HCT116 (cell line): ENCODE results near the gene LYPD3. TPM values are rescaled to one million over a fixed set of nuclear protein-coding genes. Genes with fewer than 3 reads are reported as not detected.

Experiments used
- ATAC-seq: fragments of 200-7000 bp; cut with Tn5 transposase; 2 replicates; pipeline ENCODE4 v1.9.1; 2020; ENCODE audit warnings: mild to moderate bottlenecking, moderate library complexity
- BruUV-seq: library from RNA; stranded (reverse); fragments of 400-500 nt; replicated peaks from 2 replicates; lab custom pipeline; 2021; lab: Mats Ljungman, UMichigan
- CTCF ChIA-PET: fragments of 300-600 bp; sonication (Branson Sonifier 250); formaldehyde crosslinking; loops from one replicate; lab custom pipeline; 2021; ENCODE audit warnings: antibody characterized with exemption; lab: Charles Lee
- POLR2A ChIA-PET: fragments of 300-600, 350-600 bp; sonication (Branson Sonifier 250); formaldehyde crosslinking; loops from one replicate; lab custom pipeline; 2021; ENCODE audit warnings: antibody characterized with exemption; lab: Charles Lee
- RAD21 ChIA-PET, 2 experiments: fragments of 300-600 bp; sonication (Branson Sonifier 250); formaldehyde crosslinking; loops; one replicate each; lab custom pipeline; 2023; ENCODE audit warnings: low total read pairs in 2 of 2; ENCODE audit not compliant: uncharacterized antibody in 2 of 2, unreplicated experiment in 2 of 2, low non-redundant PET in 1 of 2; lab: Charles Lee
- DNase-seq: peaks from one replicate; pipeline ENCODE4 v3.0.0-alpha.2; 2010; ENCODE audit warnings: low read depth, low spot score
- H2AFZ ChIP-seq: fragments of 200-600 bp; shearing (Covaris generic), sonication (generic); 2 replicates; pipeline ENCODE4 v1.6.1; 2017; ENCODE audit warnings: low read depth, mixed run types, mixed read lengths, antibody characterized with exemption, low read length; ENCODE audit not compliant: poor library complexity, severe bottlenecking
- H3K27ac ChIP-seq: 2 replicates; pipeline ENCODE4 v1.5.1; 2012; ENCODE audit warnings: low read depth, low read length
- H3K27me3 ChIP-seq: fragments of 200-600 bp; sonication (generic); 2 replicates; pipeline ENCODE4 v1.6.1; 2016; ENCODE audit warnings: mixed run types, low read length, mixed read lengths; ENCODE audit not compliant: insufficient read depth
- H3K36me3 ChIP-seq, 2 experiments: fragments of 200-500 bp in 1 of 2; fragments of 200-600 bp in 1 of 2; sonication (Bioruptor generic) in 1 of 2; sonication (generic) in 1 of 2; 2 replicates each; pipeline versions ENCODE4 v1.5.1 to v1.6.1; 2014 to 2016; ENCODE audit warnings: low read length in 2 of 2, inconsistent platforms in 1 of 2, mixed read lengths in 1 of 2, mixed run types in 1 of 2; ENCODE audit not compliant: insufficient read depth in 2 of 2, control insufficient read depth in 1 of 2
- H3K4me1 ChIP-seq, 2 experiments: fragments of 200-600 bp in 1 of 2; sonication (generic) in 1 of 2; 2 replicates each; pipeline versions ENCODE4 v1.5.1 to v1.6.1; 2012 to 2017; ENCODE audit warnings: low read length in 2 of 2, inconsistent platforms in 1 of 2, mild to moderate bottlenecking in 1 of 2, mixed read lengths in 1 of 2, mixed run types in 1 of 2, moderate library complexity in 1 of 2; ENCODE audit not compliant: insufficient read depth in 2 of 2, control insufficient read depth in 1 of 2
- H3K4me2 ChIP-seq: fragments of 200-600 bp; sonication (generic); 2 replicates; pipeline ENCODE4 v1.6.1; 2017; ENCODE audit warnings: mixed run types, low read length, mixed read lengths
- H3K4me3 ChIP-seq, 2 experiments: fragments of 200-600 bp in 1 of 2; sonication (generic) in 1 of 2; replicated peaks in 1 of 2; 2 replicates each; pipeline ENCODE4 v1.5.1; 2011 to 2016; ENCODE audit warnings: low read length in 2 of 2, control low read depth in 1 of 2, low read depth in 1 of 2, mild to moderate bottlenecking in 1 of 2, mixed read lengths in 1 of 2, mixed run types in 1 of 2
- H3K79me2 ChIP-seq: fragments of 200-600 bp; sonication (generic); 2 replicates; pipeline ENCODE4 v1.6.1; 2017; ENCODE audit warnings: mild to moderate bottlenecking, mixed run types, low read length, moderate library complexity, mixed read lengths; ENCODE audit not compliant: insufficient read depth
- H3K9ac ChIP-seq: fragments of 200-600 bp; sonication (generic); 2 replicates; pipeline ENCODE4 v1.6.1; 2016; ENCODE audit warnings: low read length, mixed read lengths
- H3K9me2 ChIP-seq: fragments of 200-600 bp; sonication (generic), shearing (Covaris generic); 2 replicates; pipeline ENCODE4 v1.6.1; 2017; ENCODE audit warnings: mixed run types, mild to moderate bottlenecking, moderate library complexity; ENCODE audit not compliant: insufficient read depth
- H3K9me3 ChIP-seq, 2 experiments: fragments of 200-500 bp in 1 of 2; fragments of 200-600 bp in 1 of 2; sonication (Bioruptor generic) in 1 of 2; sonication (generic) in 1 of 2; 2 replicates each; pipeline ENCODE4 v1.6.1; 2014 to 2017; ENCODE audit warnings: low read length in 2 of 2, mixed read lengths in 2 of 2, inconsistent platforms in 1 of 2, low read depth in 1 of 2, mild to moderate bottlenecking in 1 of 2, mixed run types in 1 of 2, moderate library complexity in 1 of 2; ENCODE audit not compliant: control insufficient read depth in 1 of 2, insufficient read depth in 1 of 2
- H4K20me1 ChIP-seq: fragments of 200-600 bp; sonication (generic), shearing (Covaris generic); 2 replicates; pipeline ENCODE4 v1.6.1; 2017; ENCODE audit warnings: mixed run types, mild to moderate bottlenecking, moderate library complexity; ENCODE audit not compliant: insufficient read depth
- ATF3 ChIP-seq: IDR thresholded peaks from 2 replicates; pipeline ENCODE4 v1.6.1; 2012
- CBX3 ChIP-seq: IDR thresholded peaks from 2 replicates; pipeline ENCODE4 v1.6.1; 2012; ENCODE audit warnings: low read depth
- ELF1 ChIP-seq: IDR thresholded peaks from 2 replicates; pipeline ENCODE4 v1.6.1; 2012; ENCODE audit warnings: low read depth, borderline replicate concordance
- EZH2 ChIP-seq: fragments of 200-600 bp; sonication (generic); IDR thresholded peaks from 2 replicates; pipeline ENCODE4 v1.6.1; 2017; ENCODE audit warnings: antibody characterized with exemption, mixed run types
- MAX ChIP-seq: IDR thresholded peaks from 2 replicates; pipeline ENCODE4 v1.6.1; 2012
- POLR2A ChIP-seq: IDR thresholded peaks from 2 replicates; pipeline ENCODE4 v1.7.0; 2011; ENCODE audit warnings: borderline replicate concordance; ENCODE audit not compliant: insufficient read depth, insufficient read length; ENCODE audit errors: extremely low read depth
- RAD21 ChIP-seq: IDR thresholded peaks from 2 replicates; pipeline ENCODE4 v1.6.1; 2012; ENCODE audit warnings: low read depth, mild to moderate bottlenecking
- SP1 ChIP-seq: IDR thresholded peaks from 2 replicates; pipeline ENCODE4 v1.6.1; 2012; ENCODE audit warnings: low read depth
- ZBTB33 ChIP-seq: IDR thresholded peaks from 2 replicates; pipeline ENCODE4 v1.6.1; 2011; ENCODE audit warnings: mild to moderate bottlenecking, low read length, moderate library complexity; ENCODE audit not compliant: insufficient replicate concordance; ENCODE audit errors: extremely low read depth
- intact Hi-C: fragments of 100-400 bp; cut with micrococcal nuclease; formaldehyde crosslinking; loops from 2 replicates; pipeline ENCODE4 v1.10.0; 2022
- total RNA-seq: library from RNA; stranded (reverse); gene quantifications from one replicate; pipeline ENCODE4 v1.2.1, GENCODE V29; 2021; ENCODE audit not compliant: unreplicated experiment
- TF ChIP-seq, protein P1 (sequence below), 3 experiments: fragments of 200-600 bp in 1 of 3; sonication (generic) in 1 of 3; IDR thresholded peaks in 2 of 3; conservative IDR thresholded peaks in 1 of 3; 2 replicates each; pipeline ENCODE4 v1.5.1; 2012 to 2017; ENCODE audit warnings: low read depth in 2 of 3, low read length in 2 of 3, antibody characterized with exemption in 1 of 3, borderline replicate concordance in 1 of 3, control low read depth in 1 of 3, mild to moderate bottlenecking in 1 of 3, mixed read lengths in 1 of 3, mixed run types in 1 of 3, moderate library complexity in 1 of 3; ENCODE audit not compliant: insufficient read depth in 1 of 3

The LYPD3 gene
- total RNA-seq, 1 experiment from 2014 or later = 3.6 TPM

DNA sequence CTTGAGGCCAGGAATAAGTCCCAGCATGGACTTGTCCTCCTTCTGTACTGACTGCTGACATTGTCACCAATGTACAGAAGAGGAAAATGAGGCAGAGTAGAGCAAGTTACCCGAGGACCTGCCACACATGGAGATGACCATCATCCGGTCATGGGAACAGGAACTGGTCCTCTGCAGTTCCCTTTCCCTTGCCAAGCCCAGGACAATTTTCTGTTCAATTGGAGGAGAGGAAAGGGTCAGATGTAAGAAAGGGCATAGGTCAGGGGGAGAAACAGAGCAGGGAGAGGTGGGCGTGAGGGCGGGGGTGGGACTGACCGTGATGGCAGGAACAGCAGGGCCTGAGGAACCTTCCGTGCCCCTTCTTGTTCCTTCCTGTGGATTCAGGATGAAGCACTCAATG is 20.5 kb upstream of the LYPD3 start:
- Histone ChIP-seq H3K4me3 (no peak overlapping the region), H3K36me3 (no peaks in the 10 kb centered on the region), H3K9me3 (no peaks in the 10 kb centered on the region), H3K27me3 (no peaks in the 10 kb centered on the region), H3K9me2 (no peaks in the 10 kb centered on the region), H4K20me1 (no peaks in the 10 kb centered on the region), H3K4me1 (no peaks in the 10 kb centered on the region), H2AFZ (no peak overlapping the region), H3K79me2 (no peaks in the 10 kb centered on the region), H3K9ac (no peak overlapping the region), H3K27ac (no peak overlapping the region), H3K4me2 (no peak overlapping the region)
- DNase-seq (no peak), ATAC-seq (no peak)
- TF ChIP-seq MAX (no peak), ATF3 (no peak)
- intact Hi-C loops = no loop called here
- ChIA-PET RAD21 (no interaction called here), CTCF (no interaction called here), POLR2A (no interaction called here)
- BruUV-seq = no TSS peak

- Histone ChIP-seq H3K36me3 (no peaks in the 10 kb centered on the region), H3K9me2 (no peaks in the 10 kb centered on the region), H3K4me2 (no peak overlapping the region), H2AFZ (no peak overlapping the region), H3K27ac (no peak overlapping the region), H3K27me3 (no peaks in the 10 kb centered on the region), H3K9ac (no peak overlapping the region), H3K9me3 (no peaks in the 10 kb centered on the region), H4K20me1 (no peaks in the 10 kb centered on the region), H3K4me3 (no peak overlapping the region), H3K4me1 (no peaks in the 10 kb centered on the region), H3K79me2 (no peaks in the 10 kb centered on the region)
- no peak for DNase-seq
- no peak for ATAC-seq
- no TSS peak for BruUV-seq
- CTCF ChIA-PET = no interaction called here
- TF ChIP-seq, protein P1, sequence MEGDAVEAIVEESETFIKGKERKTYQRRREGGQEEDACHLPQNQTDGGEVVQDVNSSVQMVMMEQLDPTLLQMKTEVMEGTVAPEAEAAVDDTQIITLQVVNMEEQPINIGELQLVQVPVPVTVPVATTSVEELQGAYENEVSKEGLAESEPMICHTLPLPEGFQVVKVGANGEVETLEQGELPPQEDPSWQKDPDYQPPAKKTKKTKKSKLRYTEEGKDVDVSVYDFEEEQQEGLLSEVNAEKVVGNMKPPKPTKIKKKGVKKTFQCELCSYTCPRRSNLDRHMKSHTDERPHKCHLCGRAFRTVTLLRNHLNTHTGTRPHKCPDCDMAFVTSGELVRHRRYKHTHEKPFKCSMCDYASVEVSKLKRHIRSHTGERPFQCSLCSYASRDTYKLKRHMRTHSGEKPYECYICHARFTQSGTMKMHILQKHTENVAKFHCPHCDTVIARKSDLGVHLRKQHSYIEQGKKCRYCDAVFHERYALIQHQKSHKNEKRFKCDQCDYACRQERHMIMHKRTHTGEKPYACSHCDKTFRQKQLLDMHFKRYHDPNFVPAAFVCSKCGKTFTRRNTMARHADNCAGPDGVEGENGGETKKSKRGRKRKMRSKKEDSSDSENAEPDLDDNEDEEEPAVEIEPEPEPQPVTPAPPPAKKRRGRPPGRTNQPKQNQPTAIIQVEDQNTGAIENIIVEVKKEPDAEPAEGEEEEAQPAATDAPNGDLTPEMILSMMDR (IDR thresholded peaks at IDR 0.05 in 2 of 3, conservative IDR thresholded peaks at IDR 0.05 in 1 of 3; ENCODE audit: borderline replicate concordance in 1 of 3, insufficient read depth in 1 of 3, low read depth in 2 of 3, low read length in 2 of 3) = no peak
- no peak for TF ChIP-seq SP1
- TF ChIP-seq ELF1 = no peak
- TF ChIP-seq EZH2 = no peak
- TF ChIP-seq CBX3 = no peak
- TF ChIP-seq POLR2A = no peak
- TF ChIP-seq ZBTB33 = no peak
- no peak for TF ChIP-seq RAD21
- RAD21 ChIA-PET = no interaction called here
- intact Hi-C loops = no loop called here
- POLR2A ChIA-PET = interaction anchor here (0.6 kb wide), 1 partner anchor 27 kb away, joined by 3 read pairs; no protein-coding TSS in a partner anchor
Measured at GRCh38 chr19:43483281-43483680, 17.9 kb upstream of the LYPD3 start.
